CD4-positive, CD25-positive, alpha-beta regulatory T cell (primary cell): Measurements from ENCODE around the gene ATG10. TPM values are rescaled to one million over a fixed set of nuclear protein-coding genes. Genes with fewer than 3 reads are reported as not detected.

Source experiments
- polyA plus RNA-seq, 4 donors: library from polyadenylated mRNA; unstranded; fragments of 300-500 nt; fragmentation: Illumina TruSeq; gene quantifications; one replicate each; pipeline ENCODE4 v1.2.3, GENCODE V29; 2021
- total RNA-seq: library from RNA; stranded (reverse); gene quantifications from one replicate; pipeline ENCODE4 v1.2.3, GENCODE V29; 2022

The ATG10 gene
- total and polyA plus RNA-seq, 5 donors from 2014 or later = 7.5 to 13.2 (median 9.3) TPM

Other genes with a start within 250 kb of the ATG10 start
- gene SSBP2, start 220.9 kb upstream of the ATG10 start, total RNA-seq = 17.6 TPM
- 10 to 100 TPM; 27.9 to 43.0 (median 37.6) TPM for gene SSBP2, start 220.9 kb upstream of the ATG10 start, polyA plus RNA-seq